Activated CD8-positive, alpha-beta T cell treated with anti-CD3 and anti-CD28 coated beads for 36 hours (primary cell): ENCODE measurements around the gene B3GLCT. TPM values are rescaled to one million over a fixed set of nuclear protein-coding genes. Genes with fewer than 3 reads are reported as not detected.

Experiments
- ATAC-seq: fragments of 200-7000 bp; cut with Tn5 transposase; one replicate; pipeline ENCODE4 v1.10.0; 2021; ENCODE audit warnings: mild to moderate bottlenecking, moderate library complexity
- CTCF ChIA-PET: fragments of 350-600 bp; sonication (Branson Sonifier 250); formaldehyde crosslinking; loops from one replicate; lab custom pipeline; 2021; ENCODE audit warnings: antibody characterized with exemption; lab: Charles Lee
- POLR2A ChIA-PET: fragments of 350-600 bp; sonication (Branson Sonifier 250); formaldehyde crosslinking; loops from one replicate; lab custom pipeline; 2021; ENCODE audit warnings: antibody characterized with exemption; lab: Charles Lee
- DNase-seq: peaks from one replicate; pipeline ENCODE4 v3.0.0-alpha.2; 2020
- H3K27ac Mint-ChIP-seq: one replicate; pipeline ENCODE4 v1.8.0; 2021; ENCODE audit warnings: mild to moderate bottlenecking, mixed read lengths
- H3K27me3 Mint-ChIP-seq: one replicate; pipeline ENCODE4 v1.8.0; 2021; ENCODE audit warnings: mixed read lengths
- H3K36me3 Mint-ChIP-seq: one replicate; pipeline ENCODE4 v1.8.0; 2021; ENCODE audit warnings: low read depth, mixed read lengths
- H3K4me1 Mint-ChIP-seq: one replicate; pipeline ENCODE4 v1.8.0; 2021; ENCODE audit warnings: low read depth, mixed read lengths
- H3K4me3 Mint-ChIP-seq: one replicate; pipeline ENCODE4 v1.8.0; 2021; ENCODE audit warnings: mild to moderate bottlenecking, moderate library complexity, mixed read lengths
- H3K9me3 Mint-ChIP-seq: one replicate; pipeline ENCODE4 v1.8.0; 2021; ENCODE audit warnings: mixed read lengths
- CTCF ChIP-seq: fragments of 200-600 bp; IDR thresholded peaks from one replicate; pipeline ENCODE4 v1.8.0; 2022; ENCODE audit warnings: antibody characterized with exemption, mild to moderate bottlenecking
- intact Hi-C: fragments of 100-400 bp; cut with micrococcal nuclease; formaldehyde crosslinking; loops from one replicate; pipeline ENCODE4 v1.10.0; 2022
- total RNA-seq, 2 experiments: library from RNA; stranded (reverse); gene quantifications; one replicate each; pipeline ENCODE4 v1.2.3, GENCODE V29; 2021

Gene B3GLCT
- total RNA-seq, 2 experiments from 2014 or later = 2.4 to 2.5 TPM

- Mint-ChIP-seq H3K9me3 (no peaks in the 10 kb centered on the region), H3K4me3 (peak overlapping the region; percentile 87), H3K27me3 (no peaks in the 10 kb centered on the region), H3K4me1 (peaks cover 52% of the 10 kb centered on the region), H3K27ac (peak overlapping the region; percentile 99), H3K36me3 (peaks cover 49% of the 10 kb centered on the region)
- no peak for TF ChIP-seq CTCF
- POLR2A ChIA-PET = no interaction called here
- peak; percentile 13 for DNase-seq
- no peak for ATAC-seq
- intact Hi-C loops = no loop called here
- CTCF ChIA-PET = interaction anchor here (2.1 kb wide), 1 partner anchor 10 kb away, joined by 10 read pairs; no protein-coding TSS in a partner anchor
Observed at GRCh38 chr13:31159306-31159705, 40.5 kb upstream of the B3GLCT start.

DNA sequence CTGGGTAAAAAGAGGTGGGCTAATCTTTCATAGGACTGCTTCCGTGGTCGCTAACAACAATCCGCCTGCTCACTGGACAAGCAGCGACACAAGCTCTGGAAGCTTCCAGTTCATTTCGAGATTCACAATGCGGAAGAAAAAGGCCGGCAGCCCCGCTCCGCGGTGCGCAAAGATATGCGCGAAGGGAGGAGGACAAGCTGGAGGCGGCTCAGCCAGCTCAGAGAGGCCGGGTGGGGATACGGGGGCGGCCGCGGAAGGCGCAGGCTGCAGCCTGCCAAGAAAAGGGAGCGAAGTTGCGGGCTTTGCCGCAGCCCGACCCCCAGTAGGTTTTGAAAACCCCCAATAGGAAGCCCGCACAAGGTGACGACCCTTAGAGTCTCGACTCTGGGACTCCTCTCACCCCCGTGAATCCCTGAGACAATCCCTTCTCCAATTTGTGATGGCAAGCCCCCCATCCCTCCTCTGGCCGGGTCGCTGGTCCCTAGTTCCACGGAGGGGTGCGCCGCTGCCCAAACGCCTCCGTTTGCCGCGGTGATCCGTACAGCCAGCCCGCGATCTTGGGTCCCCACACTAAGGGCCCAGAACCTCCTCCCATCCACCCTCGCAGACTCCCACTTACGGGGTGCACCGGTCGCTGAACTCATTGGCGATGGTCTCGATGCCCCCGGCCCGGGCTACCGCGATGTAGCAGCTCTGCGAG is 38.8 kb upstream of the B3GLCT start:
- TF ChIP-seq CTCF = no peak
- intact Hi-C loops = loop anchor here (5.0 kb wide), 1 partner anchor 41 kb away; no protein-coding TSS in a partner anchor
- Mint-ChIP-seq H3K36me3 (peaks cover 36% of the 10 kb centered on the region), H3K27me3 (no peaks in the 10 kb centered on the region), H3K4me1 (peaks cover 42% of the 10 kb centered on the region), H3K4me3 (peak overlapping the region; percentile 87), H3K9me3 (no peaks in the 10 kb centered on the region), H3K27ac (peak overlapping the region; percentile 99)
- ATAC-seq (peak; percentile 23), DNase-seq (peak; percentile 82)
- POLR2A ChIA-PET = interaction anchor here (0.8 to 2.2 kb wide), 5 partner anchors 12 to 123 kb away, joined by 3 to 8 read pairs (median 4); no protein-coding TSS in a partner anchor
- CTCF ChIA-PET = interaction anchor here (1.1 to 2.1 kb wide), 5 partner anchors 9 to 117 kb away, joined by 3 to 10 read pairs (median 6); no protein-coding TSS in a partner anchor

- DNase-seq = peak; percentile 99
- intact Hi-C loops = loop anchor here (5.0 kb wide), 1 partner anchor 41 kb away; no protein-coding TSS in a partner anchor
- no peaks in the 10 kb centered on the region for H3K27me3 Mint-ChIP-seq
- CTCF ChIA-PET = interaction anchor here (1.5 kb wide), 1 partner anchor 116 kb away, joined by 3 read pairs; no protein-coding TSS in a partner anchor
- peaks cover 40% of the 10 kb centered on the region for H3K4me1 Mint-ChIP-seq
- peak within 1 kb of the TSS; percentile 87 for H3K4me3 Mint-ChIP-seq
- TF ChIP-seq CTCF = no peak
- H3K9me3 Mint-ChIP-seq = no peaks in the 10 kb centered on the region
- H3K27ac Mint-ChIP-seq = peak within 1 kb of the TSS; percentile 99
- ATAC-seq = peak; percentile 77
- peaks cover 36% of the 10 kb centered on the region for H3K36me3 Mint-ChIP-seq
- POLR2A ChIA-PET = interaction anchor here (0.9 to 2.2 kb wide), 4 partner anchors 12 to 23 kb away, joined by 3 to 8 read pairs (median 4); no protein-coding TSS in a partner anchor
Observed at GRCh38 chr13:31161557-31162150, 38.1 kb upstream of the B3GLCT start, which contains the start of gene HSPH1. TSS of gene HSPH1 (minus strand) at chr13:31161904. CDS start at chr13:31161582, 322 bp downstream.

DNA sequence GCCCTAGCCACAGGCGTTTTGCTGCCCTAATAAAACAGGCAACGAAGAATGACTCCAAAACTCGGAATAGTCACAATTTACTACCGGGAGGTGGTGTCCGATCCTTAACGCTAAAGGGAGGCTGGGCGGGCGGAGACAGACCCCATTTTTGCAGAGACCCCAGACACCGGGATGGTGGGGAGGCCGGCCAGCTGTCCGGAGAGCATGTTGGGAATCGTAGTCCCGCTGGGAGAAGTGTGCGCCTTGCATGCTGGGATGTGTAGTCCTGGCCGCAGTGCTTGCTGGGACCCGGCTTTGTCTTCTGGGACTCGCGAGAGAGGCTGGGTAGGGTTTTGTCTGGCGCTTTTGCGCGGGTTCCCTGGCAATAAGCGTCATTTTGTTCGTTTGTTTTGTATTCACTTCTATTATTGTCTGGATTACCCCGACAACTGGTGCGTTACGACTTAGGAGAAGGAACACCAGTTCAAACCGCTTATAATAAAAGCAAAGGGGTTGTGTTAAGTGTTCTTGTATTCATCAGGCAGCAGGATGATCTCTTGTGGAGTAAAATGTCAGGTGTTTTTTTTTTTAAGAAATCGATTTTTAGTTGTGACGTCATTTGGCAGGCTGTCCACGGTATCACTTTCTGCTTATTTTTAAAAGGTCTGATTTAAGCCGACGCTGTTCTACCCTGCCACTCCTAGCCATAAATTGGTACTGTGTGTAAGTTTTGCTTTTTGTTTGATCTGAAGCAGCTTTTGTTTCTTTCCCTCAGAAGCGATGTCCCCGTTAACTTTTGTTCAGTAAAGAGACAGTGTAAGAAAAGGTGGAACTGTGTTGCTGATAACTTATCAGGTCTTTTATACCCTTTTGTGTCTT is 37.4 kb upstream of the B3GLCT start:
- Mint-ChIP-seq H3K27me3 (no peaks in the 10 kb centered on the region), H3K4me1 (peaks cover 37% of the 10 kb centered on the region), H3K9me3 (no peaks in the 10 kb centered on the region), H3K36me3 (peaks cover 31% of the 10 kb centered on the region), H3K27ac (peak overlapping the region; percentile 99), H3K4me3 (peak overlapping the region; percentile 87)
- DNase-seq (peak; percentile 98), ATAC-seq (peak; percentile 88)
- ChIA-PET CTCF (interaction anchor here (1.4 to 1.5 kb wide), 2 partner anchors 39 to 117 kb away, joined by 3 read pairs; no protein-coding TSS in a partner anchor), POLR2A (interaction anchor here (1.1 kb wide), 1 partner anchor 16 kb away, joined by 3 read pairs; no protein-coding TSS in a partner anchor)
- TF ChIP-seq CTCF = no peak
- intact Hi-C loops = loop anchor here (5.0 kb wide), 1 partner anchor 40 kb away; no protein-coding TSS in a partner anchor
